K562 (cell line): Measurements from ENCODE around the gene CUL9. TPM values are rescaled to one million over a fixed set of nuclear protein-coding genes. Genes with fewer than 3 reads are reported as not detected.
A peak's percentile ranks its signal among the peaks of the same experiment; 100 is the strongest.

Source experiments
- ARID2 ChIP-seq: fragments of 450-650 bp; IDR thresholded peaks from 2 replicates; pipeline ENCODE4 v1.6.1; 2017; ENCODE audit warnings: antibody characterized with exemption, mild to moderate bottlenecking
- BRD4 ChIP-seq: fragments of 200-600 bp; sonication (generic); IDR thresholded peaks from 2 replicates; pipeline ENCODE4 v1.6.1; 2017; ENCODE audit warnings: inconsistent platforms
- CBFB ChIP-seq: sonication (generic); formaldehyde crosslinking; IDR thresholded peaks from 2 replicates; pipeline ENCODE4 v1.4.0; 2020; ENCODE audit warnings: mild to moderate bottlenecking, missing genetic modification reagents
- CC2D1A ChIP-seq: fragments of 450-650 bp; IDR thresholded peaks from 2 replicates; pipeline ENCODE4 v1.6.1; 2017; ENCODE audit warnings: mild to moderate bottlenecking
- FIP1L1 ChIP-seq: fragments of 200-400 bp; formaldehyde crosslinking; IDR thresholded peaks from 2 replicates; pipeline ENCODE4 v1.6.1; 2018; ENCODE audit warnings: mild to moderate bottlenecking, low read depth, low read length; ENCODE audit not compliant: poor library complexity, severe bottlenecking
- FUS ChIP-seq: fragments of 200-400 bp; formaldehyde crosslinking; optimal IDR thresholded peaks from 2 replicates; pipeline ENCODE3; 2017; ENCODE audit warnings: low read depth, low read length
- GTF2A2 ChIP-seq: IDR thresholded peaks from 2 replicates; pipeline ENCODE4 v1.6.1; 2016; ENCODE audit warnings: mild to moderate bottlenecking, missing genetic modification characterization, missing compliant biosample characterization
- HMG20A ChIP-seq: fragments of 450-650 bp; formaldehyde crosslinking; conservative IDR thresholded peaks from 2 replicates; pipeline ENCODE4 v1.4.0; 2020; ENCODE audit warnings: mild to moderate bottlenecking, mixed read lengths
- NR0B1 ChIP-seq: fragments of 450-650 bp; IDR thresholded peaks from one replicate; pipeline ENCODE4 v1.6.1; 2018; ENCODE audit warnings: mild to moderate bottlenecking, moderate library complexity; ENCODE audit not compliant: partially characterized antibody
- PCBP1 ChIP-seq: fragments of 200-400 bp; formaldehyde crosslinking; IDR thresholded peaks from 2 replicates; pipeline ENCODE4 v1.6.1; 2018; ENCODE audit warnings: mild to moderate bottlenecking, low read depth, low read length; ENCODE audit not compliant: poor library complexity, severe bottlenecking
- PCBP2 ChIP-seq: fragments of 200-400 bp; formaldehyde crosslinking; IDR thresholded peaks from 2 replicates; pipeline ENCODE4 v1.6.1; 2018; ENCODE audit warnings: low read length, low read depth, mild to moderate bottlenecking, moderate library complexity; ENCODE audit not compliant: poor library complexity, severe bottlenecking
- PHF8 ChIP-seq: fragments of 200-600 bp; sonication (generic); IDR thresholded peaks from 2 replicates; pipeline ENCODE4 v1.6.1; 2012; ENCODE audit warnings: mixed run types, mild to moderate bottlenecking, inconsistent platforms, low read length, moderate library complexity, borderline replicate concordance
- POLR2G ChIP-seq: fragments of 200-400 bp; formaldehyde crosslinking; IDR thresholded peaks from 2 replicates; pipeline ENCODE4 v1.6.1; 2017; ENCODE audit warnings: low read depth, mild to moderate bottlenecking, antibody characterized with exemption, low read length, moderate library complexity
- PRPF4 ChIP-seq: fragments of 200-400 bp; formaldehyde crosslinking; IDR thresholded peaks from one replicate; pipeline ENCODE4 v1.6.1; 2017; ENCODE audit warnings: low read length, low read depth, mild to moderate bottlenecking; ENCODE audit not compliant: insufficient read depth, poor library complexity, severe bottlenecking
- RBFOX2 ChIP-seq: fragments of 200-400 bp; formaldehyde crosslinking; IDR thresholded peaks from 2 replicates; pipeline ENCODE4 v1.6.1; 2017; ENCODE audit warnings: low read depth, mild to moderate bottlenecking, low read length, moderate library complexity
- RBM14 ChIP-seq: fragments of 200-400 bp; formaldehyde crosslinking; IDR thresholded peaks from 2 replicates; pipeline ENCODE4 v1.6.1; 2018; ENCODE audit warnings: low read depth, mild to moderate bottlenecking, low read length, moderate library complexity, borderline replicate concordance; ENCODE audit not compliant: insufficient read depth
- SAP30 ChIP-seq: fragments of 200-600 bp; sonication (generic); IDR thresholded peaks from 2 replicates; pipeline ENCODE4 v1.6.1; 2012; ENCODE audit warnings: borderline replicate concordance, low read depth, mild to moderate bottlenecking, moderate library complexity, low read length, control low read depth, inconsistent platforms; ENCODE audit not compliant: insufficient read depth, poor library complexity, severe bottlenecking
- SETDB1 ChIP-seq: IDR thresholded peaks from one replicate; pipeline ENCODE4 v1.6.1; 2012; ENCODE audit warnings: low read length, control low read depth, inconsistent platforms
- SIN3B ChIP-seq: fragments of 450-650 bp; IDR thresholded peaks from 2 replicates; pipeline ENCODE4 v1.6.1; 2017; ENCODE audit warnings: low read depth, mild to moderate bottlenecking, moderate library complexity
- SP1 ChIP-seq: sonication (generic); formaldehyde crosslinking; IDR thresholded peaks from 2 replicates; pipeline ENCODE4 v1.8.1; 2022; ENCODE audit warnings: mild to moderate bottlenecking, missing genetic modification reagents
- SUPT5H ChIP-seq: fragments of 450-650 bp; IDR thresholded peaks from 2 replicates; pipeline ENCODE4 v1.6.1; 2016
- TBP ChIP-seq: optimal IDR thresholded peaks from 2 replicates; pipeline ENCODE3; 2011; ENCODE audit warnings: low read depth, low read length, improper control_type of control experiment
- TEAD2 ChIP-seq: fragments of 450-650 bp; IDR thresholded peaks from 2 replicates; pipeline ENCODE4 v1.6.1; 2016; ENCODE audit warnings: missing genetic modification characterization, control low read depth, missing compliant biosample characterization
- WHSC1 ChIP-seq: IDR thresholded peaks from one replicate; pipeline ENCODE4 v1.6.1; 2012; ENCODE audit warnings: low read length, control low read depth, inconsistent platforms
- ZBTB8A ChIP-seq: fragments of 450-650 bp; IDR thresholded peaks from 2 replicates; pipeline ENCODE4 v1.6.1; 2018; ENCODE audit warnings: mild to moderate bottlenecking, moderate library complexity; ENCODE audit not compliant: partially characterized antibody
- ZC3H4 ChIP-seq: sonication (generic); formaldehyde crosslinking; IDR thresholded peaks from 2 replicates; pipeline ENCODE4 v1.9.0; 2021; ENCODE audit warnings: missing genetic modification reagents, borderline replicate concordance
- ZNF583 ChIP-seq: fragments of 250-450 bp; sonication (Bioruptor Pico); IDR thresholded peaks from 2 replicates; pipeline ENCODE4 v1.4.0; 2020
- polyA plus RNA-seq, 8 experiments: library from polyadenylated mRNA; depleted of rRNA in 4 of 8; stranded (reverse) in 5 of 8; unstranded in 3 of 8; fragments of >200 nt; fragmentation: Nextera tagmentation in 2 of 8; fragmentation: Illumina TruSeq in 1 of 8; extraction: Ambion mirVana in 2 of 8; extraction: Trizol in 1 of 8; gene quantifications; 2 replicates each; pipeline versions ENCODE4 v1.2.1 to v1.2.3, GENCODE V29; 2011 to 2014; ENCODE audit warnings: inconsistent platforms in 1 of 8, missing spikeins in 1 of 8
- total RNA-seq, 7 experiments: library from RNA; depleted of rRNA in 6 of 7; stranded (reverse); fragments of >200 nt in 6 of 7; fragmentation: Illumina TruSeq in 2 of 7; extraction: Trizol in 2 of 7; gene quantifications; 2 replicates each; pipeline versions ENCODE4 v1.2.1 to v1.2.3, GENCODE V29; 2011 to 2021; ENCODE audit warnings: low replicate concordance in 1 of 7
- TF ChIP-seq, protein P1 (sequence below), 3 experiments: IDR thresholded peaks in 2 of 3; conservative IDR thresholded peaks in 1 of 3; 2 replicates each; pipeline ENCODE4 v1.5.1; 2011 to 2012; ENCODE audit warnings: low read length in 3 of 3, mild to moderate bottlenecking in 3 of 3, control low read depth in 2 of 3, improper control_type of control experiment in 1 of 3, inconsistent platforms in 1 of 3, low read depth in 1 of 3, mixed read lengths in 1 of 3, moderate library complexity in 1 of 3; ENCODE audit not compliant: insufficient read depth in 2 of 3

Gene CUL9
- total and polyA plus RNA-seq, 9 of the 15 experiments (the other 6 are each of a cell fraction or from before 2014, with no cell fraction given) = 0.50 to 20.7 (median 6.6) TPM

- TF ChIP-seq ZNF583 (CRISPR knock-in tag) (no peak), RBFOX2 (peak; percentile 69), SUPT5H (0 out of 2 replicates have a peak, but pooled peaks have one; percentile 17), POLR2G (peak; percentile 72), WHSC1 (no peak), GTF2A2 (tag) (0 out of 2 replicates have a peak, but pooled peaks have one; percentile 14), BRD4 (peak; percentile 72; the same call in 1 of the 2 replicates), TEAD2 (tag) (no peak), FUS (no peak), HMG20A (CRISPR knock-in tag) (no peak), PRPF4 (no peak), SAP30 (peak; percentile 5), CC2D1A (no peak), ARID2 (no peak), ZBTB8A (no peak), SIN3B (0 out of 2 replicates have a peak, but pooled peaks have one; percentile 5), FIP1L1 (peak; percentile 44), SETDB1 (no peak), SP1 (no peak), PHF8 (peak; percentile 35; the same call in 1 of the 2 replicates), CBFB (CRISPR knock-in tag) (no peak), TBP (no peak), ZC3H4 (CRISPR knock-in tag) (no peak), RBM14 (peak; percentile 73; the same call in 1 of the 2 replicates), NR0B1 (no peak), PCBP1 (peak; percentile 73), PCBP2 (peak; percentile 4)
- TF ChIP-seq, protein P1, sequence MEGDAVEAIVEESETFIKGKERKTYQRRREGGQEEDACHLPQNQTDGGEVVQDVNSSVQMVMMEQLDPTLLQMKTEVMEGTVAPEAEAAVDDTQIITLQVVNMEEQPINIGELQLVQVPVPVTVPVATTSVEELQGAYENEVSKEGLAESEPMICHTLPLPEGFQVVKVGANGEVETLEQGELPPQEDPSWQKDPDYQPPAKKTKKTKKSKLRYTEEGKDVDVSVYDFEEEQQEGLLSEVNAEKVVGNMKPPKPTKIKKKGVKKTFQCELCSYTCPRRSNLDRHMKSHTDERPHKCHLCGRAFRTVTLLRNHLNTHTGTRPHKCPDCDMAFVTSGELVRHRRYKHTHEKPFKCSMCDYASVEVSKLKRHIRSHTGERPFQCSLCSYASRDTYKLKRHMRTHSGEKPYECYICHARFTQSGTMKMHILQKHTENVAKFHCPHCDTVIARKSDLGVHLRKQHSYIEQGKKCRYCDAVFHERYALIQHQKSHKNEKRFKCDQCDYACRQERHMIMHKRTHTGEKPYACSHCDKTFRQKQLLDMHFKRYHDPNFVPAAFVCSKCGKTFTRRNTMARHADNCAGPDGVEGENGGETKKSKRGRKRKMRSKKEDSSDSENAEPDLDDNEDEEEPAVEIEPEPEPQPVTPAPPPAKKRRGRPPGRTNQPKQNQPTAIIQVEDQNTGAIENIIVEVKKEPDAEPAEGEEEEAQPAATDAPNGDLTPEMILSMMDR (IDR thresholded peaks at IDR 0.05 in 2 of 3, conservative IDR thresholded peaks at IDR 0.05 in 1 of 3; ENCODE audit: insufficient read depth in 2 of 3, low read depth in 1 of 3, low read length in 3 of 3) = 0 out of 6 replicates have a peak, but pooled peaks of 1 of the 3 experiments have one; percentile 1
Measured at GRCh38 chr6:43171707-43172103, 10.3 kb upstream of the CUL9 start (continued).
